ENCODE data around the gene FIGNL1. TPM values are rescaled to one million over a fixed set of nuclear protein-coding genes. Genes with fewer than 3 reads are reported as not detected.
A peak's percentile ranks its signal among the peaks of the same experiment; 100 is the strongest.

The FIGNL1 gene
- total and polyA plus RNA-seq, 12 donors = 1.7 to 6.6 (median 4.8) TPM

DNA sequence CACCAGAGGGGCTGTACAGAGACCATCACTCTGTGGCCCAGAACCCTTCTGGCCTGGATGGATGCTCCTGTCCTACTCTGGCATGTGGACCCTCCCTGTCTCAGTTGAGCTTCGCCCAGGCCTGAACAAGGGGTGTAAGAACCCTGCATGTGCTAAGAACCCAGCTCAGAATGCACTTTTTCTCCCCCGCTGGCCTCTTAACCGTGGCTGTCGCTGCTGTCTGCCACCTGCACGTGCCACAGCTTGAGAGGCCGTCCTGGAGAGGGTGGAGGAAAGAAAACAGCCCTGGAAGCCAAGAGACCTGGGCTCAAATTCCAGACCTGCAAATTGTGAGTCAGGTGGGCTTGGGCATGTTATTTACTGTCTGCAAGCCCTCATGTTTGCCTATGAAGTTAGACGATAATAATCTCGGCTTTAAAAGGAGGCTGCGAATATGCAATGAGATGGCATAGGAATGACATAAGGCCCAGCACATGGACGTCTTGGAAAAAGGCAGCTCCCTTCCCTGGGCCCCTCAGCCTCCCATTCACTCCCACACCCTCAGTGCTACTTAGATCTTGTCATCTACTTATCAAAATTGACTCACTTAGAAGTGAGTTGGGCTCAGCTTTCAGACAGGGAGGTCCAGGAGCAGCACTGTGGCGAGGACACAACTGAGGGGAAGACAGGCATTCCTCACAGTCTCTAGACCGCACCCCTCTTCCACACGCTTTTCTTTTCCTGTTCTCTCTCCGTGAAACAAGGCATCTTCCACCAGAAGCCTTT, 31.4 kb downstream of the FIGNL1 start:
- WGBS, 2 donors = 59 to 61% methylated on average over 14 of the region's 14 CpGs
- H3K4me1 ChIP-seq = peaks cover 0 to 27% (median 0%) of the 10 kb centered on the region in 9 donors
- DNase-seq (no peak), ATAC-seq (peak in 1 of 8 donors; percentile 34)
- no peak overlapping the region for H3K4me3 ChIP-seq
- no peaks in the 10 kb centered on the region for H3K36me3 ChIP-seq
- peaks cover 0 to 4% (median 0%) of the 10 kb centered on the region in 7 donors for H3K27me3 ChIP-seq
- no peaks in the 10 kb centered on the region for H3K9me3 ChIP-seq
- H3K27ac ChIP-seq = no peak overlapping the region
- no peak for TF ChIP-seq CTCF (IDR thresholded peaks at IDR 0.05)
- intact Hi-C loops (cut with DNase I) = loop anchor here (2.0 to 10.0 kb wide), 7 partner anchors 211 to 326 kb away; partner anchors contain the start of gene ZPBP (in 4 of the 10)

- H3K4me3 ChIP-seq = no peak overlapping the region
- H3K27ac ChIP-seq = no peak overlapping the region
- peaks cover 0 to 33% (median 0%) of the 10 kb centered on the region in 9 donors for H3K4me1 ChIP-seq
- intact Hi-C loops (cut with DNase I) = loop anchor here (2.0 to 10.0 kb wide), 7 partner anchors 211 to 326 kb away; partner anchors contain the start of gene ZPBP (in 4 of the 10)
- H3K27me3 ChIP-seq = peaks cover 0 to 4% (median 0%) of the 10 kb centered on the region in 7 donors
- WGBS, 2 donors = 12 to 14% methylated on average over 4 of the region's 4 CpGs
- peak; percentile 42 to 87 (median 74) for TF ChIP-seq CTCF (IDR thresholded peaks at IDR 0.05)
- ATAC-seq = peak; percentile 67 to 93 (median 87)
- peak; percentile 53 to 64 for DNase-seq
- no peaks in the 10 kb centered on the region for H3K36me3 ChIP-seq
- H3K9me3 ChIP-seq = no peaks in the 10 kb centered on the region
Observed at GRCh38 chr7:50418086-50418515, 32.0 kb downstream of the FIGNL1 start.

GRCh38 chr7:50416527-50417182, 33.5 kb downstream of the FIGNL1 start:
- no peak for TF ChIP-seq CTCF (IDR thresholded peaks at IDR 0.05)
- 51 to 55% methylated on average over 7 of the region's 7 CpGs for WGBS, 2 donors
- Histone ChIP-seq H3K4me3 (no peak overlapping the region), H3K9me3 (no peaks in the 10 kb centered on the region), H3K36me3 (no peaks in the 10 kb centered on the region), H3K27ac (peak overlapping the region in 1 of 10 donors; percentile 59), H3K27me3 (peaks cover 0 to 4% (median 0%) of the 10 kb centered on the region in 7 donors), H3K4me1 (peaks cover 0 to 39% (median 0%) of the 10 kb centered on the region in 9 donors)
- peak in 7 of 8 donors; percentile 26 to 53 (median 51) for ATAC-seq
- intact Hi-C loops (cut with DNase I) = loop anchor here in 9 of 10 donors (5.0 to 10.0 kb wide), 6 partner anchors 209 to 324 kb away; partner anchors contain the start of gene ZPBP (in 4 of the 9)
- DNase-seq = no peak

DNA sequence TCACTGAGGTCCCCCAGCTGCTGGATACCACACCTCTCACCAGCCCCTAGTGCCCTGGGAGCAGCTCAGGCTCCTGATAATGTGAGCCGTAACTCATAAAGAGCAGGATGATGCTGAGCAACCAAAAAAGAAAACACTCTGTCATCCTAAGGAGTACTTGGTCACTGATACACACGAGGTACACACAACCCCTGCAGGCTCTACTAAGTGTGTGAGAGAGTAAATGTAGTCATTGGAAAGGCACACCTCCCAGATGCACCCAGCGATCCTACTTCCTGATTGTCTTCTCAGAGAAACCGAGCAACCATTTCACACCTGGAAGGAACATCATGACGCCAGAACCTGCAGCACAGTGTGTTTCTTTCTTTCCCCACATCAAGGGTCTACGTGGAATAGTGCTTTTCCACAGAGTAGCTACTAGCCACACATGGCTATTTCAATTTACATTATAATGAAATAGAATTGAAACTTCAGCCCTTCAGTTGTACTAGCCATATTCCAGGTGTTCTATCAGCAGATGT, 34.2 kb downstream of the FIGNL1 start:
- DNase-seq (no peak), ATAC-seq (no peak)
- TF ChIP-seq CTCF (IDR thresholded peaks at IDR 0.05) = no peak
- Histone ChIP-seq H3K4me3 (no peak overlapping the region), H3K36me3 (no peaks in the 10 kb centered on the region), H3K27me3 (peaks cover 0 to 4% (median 0%) of the 10 kb centered on the region in 7 donors), H3K9me3 (no peaks in the 10 kb centered on the region), H3K4me1 (peaks cover 0 to 39% (median 0%) of the 10 kb centered on the region in 9 donors), H3K27ac (peak overlapping the region in 1 of 10 donors; percentile 59)
- WGBS, 2 donors = 76 to 79% methylated on average over 6 of the region's 6 CpGs
- intact Hi-C loops (cut with DNase I) = loop anchor here in 9 of 10 donors (5.0 to 10.0 kb wide), 6 partner anchors 209 to 324 kb away; partner anchors contain the start of gene ZPBP (in 4 of the 9)
